Epithelial cell of esophagus (primary cell): ENCODE results near the gene PGBD5.
"Not testable (repeated sequence)": the region's sequence is repeated elsewhere in the genome, so short reads cannot be mapped to it uniquely, and the experiment has no call there.

Source experiments
- DNase-seq: peaks from one replicate; pipeline ENCODE4 v3.0.0; 2010; ENCODE audit warnings: low read depth
- H3K4me3 ChIP-seq: 2 replicates; pipeline ENCODE4 v1.5.1; 2011; ENCODE audit warnings: mild to moderate bottlenecking, low read length, control low read depth
- TF ChIP-seq, protein P1 (sequence below): IDR thresholded peaks from 2 replicates; pipeline ENCODE4 v1.5.1; 2011; ENCODE audit warnings: low read depth, mild to moderate bottlenecking, low read length, control low read depth, inconsistent platforms; ENCODE audit not compliant: insufficient read depth; ENCODE audit errors: missing control alignments

PGBD5 gene

DNA sequence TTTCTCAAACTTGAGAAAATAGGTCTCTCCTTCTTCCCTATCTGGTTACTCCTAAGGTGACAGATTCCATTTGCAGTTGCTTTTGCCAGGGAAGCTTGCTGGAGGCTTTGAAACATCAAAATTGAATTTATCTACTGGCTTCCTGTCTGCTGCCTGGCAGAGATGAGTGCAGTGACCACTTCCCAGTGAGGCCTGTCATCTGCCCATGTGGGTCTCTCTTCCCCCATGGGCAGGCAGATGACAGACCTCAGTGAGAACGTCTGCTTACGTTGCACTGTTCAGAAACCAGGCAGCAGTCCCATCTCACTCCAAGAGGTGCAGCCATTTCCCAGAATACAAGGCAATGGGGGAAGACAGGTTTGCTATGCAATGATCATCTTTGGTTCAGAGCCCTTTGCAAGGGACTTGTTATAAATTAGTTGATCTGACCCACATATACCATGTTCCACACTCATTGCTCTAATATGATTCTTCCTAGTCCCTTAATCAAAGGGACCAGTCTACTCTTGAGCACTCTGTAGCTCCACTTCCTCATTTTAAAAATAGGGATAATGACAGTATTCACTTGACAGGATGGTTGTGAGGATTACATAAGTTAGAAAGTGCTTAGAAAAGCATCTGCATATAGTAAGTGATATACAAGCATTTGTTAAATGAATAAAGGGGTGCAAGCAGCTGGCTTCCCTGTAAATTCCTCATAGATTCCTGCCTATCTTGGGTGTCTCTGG lies 10.6 kb downstream of the PGBD5 start:
- DNase-seq = no peak
- no peak overlapping the region for H3K4me3 ChIP-seq
- TF ChIP-seq, protein P1, sequence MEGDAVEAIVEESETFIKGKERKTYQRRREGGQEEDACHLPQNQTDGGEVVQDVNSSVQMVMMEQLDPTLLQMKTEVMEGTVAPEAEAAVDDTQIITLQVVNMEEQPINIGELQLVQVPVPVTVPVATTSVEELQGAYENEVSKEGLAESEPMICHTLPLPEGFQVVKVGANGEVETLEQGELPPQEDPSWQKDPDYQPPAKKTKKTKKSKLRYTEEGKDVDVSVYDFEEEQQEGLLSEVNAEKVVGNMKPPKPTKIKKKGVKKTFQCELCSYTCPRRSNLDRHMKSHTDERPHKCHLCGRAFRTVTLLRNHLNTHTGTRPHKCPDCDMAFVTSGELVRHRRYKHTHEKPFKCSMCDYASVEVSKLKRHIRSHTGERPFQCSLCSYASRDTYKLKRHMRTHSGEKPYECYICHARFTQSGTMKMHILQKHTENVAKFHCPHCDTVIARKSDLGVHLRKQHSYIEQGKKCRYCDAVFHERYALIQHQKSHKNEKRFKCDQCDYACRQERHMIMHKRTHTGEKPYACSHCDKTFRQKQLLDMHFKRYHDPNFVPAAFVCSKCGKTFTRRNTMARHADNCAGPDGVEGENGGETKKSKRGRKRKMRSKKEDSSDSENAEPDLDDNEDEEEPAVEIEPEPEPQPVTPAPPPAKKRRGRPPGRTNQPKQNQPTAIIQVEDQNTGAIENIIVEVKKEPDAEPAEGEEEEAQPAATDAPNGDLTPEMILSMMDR = no peak

GRCh38 chr1:230414694-230415093 lies 11.4 kb downstream of the PGBD5 start:
- no peak for DNase-seq
- H3K4me3 ChIP-seq = no peak overlapping the region
- TF ChIP-seq, protein P1 = no peak

- TF ChIP-seq, protein P1 = no peak
- H3K4me3 ChIP-seq = no peak overlapping the region
- DNase-seq = no peak
Observed at GRCh38 chr1:230414102-230414501, 12.0 kb downstream of the PGBD5 start.

- TF ChIP-seq, protein P1 = no peak
- DNase-seq = no peak
- no peak overlapping the region for H3K4me3 ChIP-seq
Observed at GRCh38 chr1:230413061-230413460, 13.1 kb downstream of the PGBD5 start.

- TF ChIP-seq, protein P1 = no peak
- H3K4me3 ChIP-seq = no peak overlapping the region
- peak; percentile 61 for DNase-seq
Observed at GRCh38 chr1:230408971-230409370, 17.2 kb downstream of the PGBD5 start.

- DNase-seq = no peak
- TF ChIP-seq, protein P1 = no peak
Observed at GRCh38 chr1:230407351-230407750, 18.8 kb downstream of the PGBD5 start.

DNA sequence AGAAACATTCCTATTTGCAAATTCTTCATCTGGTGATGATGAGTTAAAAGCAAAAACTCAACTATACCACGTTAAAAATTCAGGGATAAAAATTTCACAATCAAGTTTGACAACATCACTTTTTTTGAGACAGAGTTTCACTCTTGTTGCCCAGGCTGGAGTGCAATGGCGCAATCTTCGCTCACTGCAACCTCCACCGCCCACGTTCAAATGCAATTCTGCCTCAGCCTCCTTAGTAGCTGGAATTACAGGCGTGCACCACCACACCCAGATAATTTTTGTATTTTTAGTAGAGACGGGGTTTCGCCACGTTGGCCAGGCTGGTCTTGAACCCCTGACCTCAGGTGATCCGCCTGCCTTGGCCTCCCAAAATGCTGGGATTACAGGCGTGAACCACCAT lies 19.4 kb downstream of the PGBD5 start:
- not testable (repeated sequence) for H3K4me3 ChIP-seq, DNase-seq

More at GRCh38 chr1:230407351-230407750, 18.8 kb downstream of the PGBD5 start:
- no peak overlapping the region for H3K4me3 ChIP-seq
